HCT116 (cell line): ENCODE data around the gene IL32.

ENCODE experiments used
- CEBPB ChIP-seq: IDR thresholded peaks from 2 replicates; pipeline ENCODE4 v1.6.1; 2012; ENCODE audit warnings: low read depth
- CTCF ChIP-seq, 3 experiments: fragments of 200-600 bp in 1 of 3; sonication (generic) in 1 of 3; IDR thresholded peaks in 2 of 3; conservative IDR thresholded peaks in 1 of 3; 2 replicates each; pipeline ENCODE4 v1.5.1; 2012 to 2017; ENCODE audit warnings: low read depth in 2 of 3, low read length in 2 of 3, antibody characterized with exemption in 1 of 3, borderline replicate concordance in 1 of 3, control low read depth in 1 of 3, mild to moderate bottlenecking in 1 of 3, mixed read lengths in 1 of 3, mixed run types in 1 of 3, moderate library complexity in 1 of 3; ENCODE audit not compliant: insufficient read depth in 1 of 3
- EZH2 ChIP-seq: fragments of 200-600 bp; sonication (generic); IDR thresholded peaks from 2 replicates; pipeline ENCODE4 v1.6.1; 2017; ENCODE audit warnings: antibody characterized with exemption, mixed run types
- FOSL1 ChIP-seq: IDR thresholded peaks from 2 replicates; pipeline ENCODE4 v1.6.1; 2012; ENCODE audit warnings: low read depth
- JUND ChIP-seq: IDR thresholded peaks from 2 replicates; pipeline ENCODE4 v1.6.1; 2012
- POLR2A ChIP-seq: IDR thresholded peaks from 2 replicates; pipeline ENCODE4 v1.7.0; 2011; ENCODE audit warnings: borderline replicate concordance; ENCODE audit not compliant: insufficient read depth, insufficient read length; ENCODE audit errors: extremely low read depth
- POLR2AphosphoS5 ChIP-seq: IDR thresholded peaks from 2 replicates; pipeline ENCODE4 v1.6.1; 2011; ENCODE audit warnings: mild to moderate bottlenecking, low read depth, low read length, moderate library complexity
- RAD21 ChIP-seq: IDR thresholded peaks from 2 replicates; pipeline ENCODE4 v1.6.1; 2012; ENCODE audit warnings: low read depth, mild to moderate bottlenecking
- YY1 ChIP-seq: IDR thresholded peaks from 2 replicates; pipeline ENCODE4 v1.6.1; 2011; ENCODE audit warnings: low read length, low read depth, moderate library complexity, mild to moderate bottlenecking; ENCODE audit not compliant: insufficient replicate concordance; ENCODE audit errors: extremely low read depth
- ZNF274 ChIP-seq: fragments of 200-500 bp; sonication (Bioruptor generic); IDR thresholded peaks from 2 replicates; pipeline ENCODE4 v1.6.1; 2014; ENCODE audit warnings: mild to moderate bottlenecking, low read depth, low read length, inconsistent platforms
- TF ChIP-seq, protein P1 (sequence below): IDR thresholded peaks from 2 replicates; pipeline ENCODE4 v1.6.1; 2011; ENCODE audit warnings: mild to moderate bottlenecking, low read length, moderate library complexity; ENCODE audit not compliant: insufficient replicate concordance; ENCODE audit errors: extremely low read depth
- TF ChIP-seq, protein P2 (sequence below): IDR thresholded peaks from 2 replicates; pipeline ENCODE4 v1.6.1; 2012
- TF ChIP-seq, protein P3 (sequence below): IDR thresholded peaks from 2 replicates; pipeline ENCODE4 v1.6.1; 2012; ENCODE audit warnings: low read depth

DNA sequence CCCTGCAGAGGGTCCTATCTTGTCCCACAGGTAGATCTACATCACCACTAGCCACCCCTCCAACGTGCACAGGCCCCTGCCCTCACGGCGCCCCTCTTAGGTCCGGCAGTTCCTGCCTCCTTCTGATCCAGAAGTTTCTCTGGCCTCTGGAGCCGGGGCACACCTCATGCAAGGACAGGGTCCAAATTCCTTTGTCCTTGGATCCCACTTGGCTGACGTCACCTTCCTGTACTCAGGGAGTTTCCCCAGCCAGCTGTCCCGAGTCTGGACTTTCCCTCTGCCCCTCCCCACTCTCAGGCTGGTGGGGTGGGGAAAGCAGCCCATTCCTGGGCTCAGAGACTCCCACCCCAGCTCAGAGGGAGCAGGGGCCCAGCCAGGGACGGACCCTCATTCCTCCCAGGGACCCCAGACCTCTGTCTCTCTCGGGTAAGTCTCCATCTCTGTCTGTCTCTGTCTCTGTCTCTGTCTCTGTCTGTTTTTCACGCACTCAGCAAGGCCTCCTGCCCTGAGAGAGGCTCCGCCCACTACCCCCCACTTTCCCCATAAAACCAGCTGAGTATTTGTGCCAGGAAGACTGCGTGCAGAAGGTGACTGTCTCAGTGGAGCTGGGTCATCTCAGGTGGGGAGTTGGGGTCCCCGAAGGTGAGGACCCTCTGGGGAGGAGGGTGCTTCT, at the start of gene IL32:
- TF ChIP-seq RAD21 (no peak), CTCF (IDR thresholded peaks at IDR 0.05 in 2 of 3, conservative IDR thresholded peaks at IDR 0.05 in 1 of 3; ENCODE audit: borderline replicate concordance in 1 of 3, insufficient read depth in 1 of 3, low read depth in 2 of 3, low read length in 2 of 3) (no peak), POLR2AphosphoS5 (no peak), JUND (no peak), ZNF274 (no peak), POLR2A (no peak), YY1 (no peak), EZH2 (no peak), CEBPB (no peak), FOSL1 (no peak)
- TF ChIP-seq, protein P1, sequence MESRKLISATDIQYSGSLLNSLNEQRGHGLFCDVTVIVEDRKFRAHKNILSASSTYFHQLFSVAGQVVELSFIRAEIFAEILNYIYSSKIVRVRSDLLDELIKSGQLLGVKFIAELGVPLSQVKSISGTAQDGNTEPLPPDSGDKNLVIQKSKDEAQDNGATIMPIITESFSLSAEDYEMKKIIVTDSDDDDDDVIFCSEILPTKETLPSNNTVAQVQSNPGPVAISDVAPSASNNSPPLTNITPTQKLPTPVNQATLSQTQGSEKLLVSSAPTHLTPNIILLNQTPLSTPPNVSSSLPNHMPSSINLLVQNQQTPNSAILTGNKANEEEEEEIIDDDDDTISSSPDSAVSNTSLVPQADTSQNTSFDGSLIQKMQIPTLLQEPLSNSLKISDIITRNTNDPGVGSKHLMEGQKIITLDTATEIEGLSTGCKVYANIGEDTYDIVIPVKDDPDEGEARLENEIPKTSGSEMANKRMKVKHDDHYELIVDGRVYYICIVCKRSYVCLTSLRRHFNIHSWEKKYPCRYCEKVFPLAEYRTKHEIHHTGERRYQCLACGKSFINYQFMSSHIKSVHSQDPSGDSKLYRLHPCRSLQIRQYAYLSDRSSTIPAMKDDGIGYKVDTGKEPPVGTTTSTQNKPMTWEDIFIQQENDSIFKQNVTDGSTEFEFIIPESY: no peak
- TF ChIP-seq, protein P2, sequence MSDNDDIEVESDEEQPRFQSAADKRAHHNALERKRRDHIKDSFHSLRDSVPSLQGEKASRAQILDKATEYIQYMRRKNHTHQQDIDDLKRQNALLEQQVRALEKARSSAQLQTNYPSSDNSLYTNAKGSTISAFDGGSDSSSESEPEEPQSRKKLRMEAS: no peak
- TF ChIP-seq, protein P3, sequence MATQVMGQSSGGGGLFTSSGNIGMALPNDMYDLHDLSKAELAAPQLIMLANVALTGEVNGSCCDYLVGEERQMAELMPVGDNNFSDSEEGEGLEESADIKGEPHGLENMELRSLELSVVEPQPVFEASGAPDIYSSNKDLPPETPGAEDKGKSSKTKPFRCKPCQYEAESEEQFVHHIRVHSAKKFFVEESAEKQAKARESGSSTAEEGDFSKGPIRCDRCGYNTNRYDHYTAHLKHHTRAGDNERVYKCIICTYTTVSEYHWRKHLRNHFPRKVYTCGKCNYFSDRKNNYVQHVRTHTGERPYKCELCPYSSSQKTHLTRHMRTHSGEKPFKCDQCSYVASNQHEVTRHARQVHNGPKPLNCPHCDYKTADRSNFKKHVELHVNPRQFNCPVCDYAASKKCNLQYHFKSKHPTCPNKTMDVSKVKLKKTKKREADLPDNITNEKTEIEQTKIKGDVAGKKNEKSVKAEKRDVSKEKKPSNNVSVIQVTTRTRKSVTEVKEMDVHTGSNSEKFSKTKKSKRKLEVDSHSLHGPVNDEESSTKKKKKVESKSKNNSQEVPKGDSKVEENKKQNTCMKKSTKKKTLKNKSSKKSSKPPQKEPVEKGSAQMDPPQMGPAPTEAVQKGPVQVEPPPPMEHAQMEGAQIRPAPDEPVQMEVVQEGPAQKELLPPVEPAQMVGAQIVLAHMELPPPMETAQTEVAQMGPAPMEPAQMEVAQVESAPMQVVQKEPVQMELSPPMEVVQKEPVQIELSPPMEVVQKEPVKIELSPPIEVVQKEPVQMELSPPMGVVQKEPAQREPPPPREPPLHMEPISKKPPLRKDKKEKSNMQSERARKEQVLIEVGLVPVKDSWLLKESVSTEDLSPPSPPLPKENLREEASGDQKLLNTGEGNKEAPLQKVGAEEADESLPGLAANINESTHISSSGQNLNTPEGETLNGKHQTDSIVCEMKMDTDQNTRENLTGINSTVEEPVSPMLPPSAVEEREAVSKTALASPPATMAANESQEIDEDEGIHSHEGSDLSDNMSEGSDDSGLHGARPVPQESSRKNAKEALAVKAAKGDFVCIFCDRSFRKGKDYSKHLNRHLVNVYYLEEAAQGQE: no peak
